GM12864 (cell line): ENCODE results near the gene BBS10.
"Not testable (repeated sequence)": the region's sequence is repeated elsewhere in the genome, so short reads cannot be mapped to it uniquely, and the experiment has no call there.

Source experiments
- DNase-seq: peaks from one replicate; pipeline ENCODE4 v3.0.0-alpha.2; 2011; ENCODE audit warnings: low read depth
- H3K4me3 ChIP-seq: 2 replicates; pipeline ENCODE4 v1.5.1; 2011; ENCODE audit warnings: mild to moderate bottlenecking, low read depth, low read length, control low read depth
- CTCF ChIP-seq: IDR thresholded peaks from 2 replicates; pipeline ENCODE4 v1.5.1; 2011; ENCODE audit warnings: low read depth, mild to moderate bottlenecking, moderate library complexity, low read length, control low read depth, inconsistent platforms; ENCODE audit errors: missing control alignments

Gene BBS10

GRCh38 chr12:76375939-76376338 is 27.7 kb upstream of the BBS10 start:
- TF ChIP-seq CTCF: no peak
- no peak overlapping the region for H3K4me3 ChIP-seq
- no peak for DNase-seq

- H3K4me3 ChIP-seq: no peak overlapping the region
- no peak for DNase-seq
- no peak for TF ChIP-seq CTCF
Observed at GRCh38 chr12:76375470-76375869, 27.3 kb upstream of the BBS10 start.

DNA sequence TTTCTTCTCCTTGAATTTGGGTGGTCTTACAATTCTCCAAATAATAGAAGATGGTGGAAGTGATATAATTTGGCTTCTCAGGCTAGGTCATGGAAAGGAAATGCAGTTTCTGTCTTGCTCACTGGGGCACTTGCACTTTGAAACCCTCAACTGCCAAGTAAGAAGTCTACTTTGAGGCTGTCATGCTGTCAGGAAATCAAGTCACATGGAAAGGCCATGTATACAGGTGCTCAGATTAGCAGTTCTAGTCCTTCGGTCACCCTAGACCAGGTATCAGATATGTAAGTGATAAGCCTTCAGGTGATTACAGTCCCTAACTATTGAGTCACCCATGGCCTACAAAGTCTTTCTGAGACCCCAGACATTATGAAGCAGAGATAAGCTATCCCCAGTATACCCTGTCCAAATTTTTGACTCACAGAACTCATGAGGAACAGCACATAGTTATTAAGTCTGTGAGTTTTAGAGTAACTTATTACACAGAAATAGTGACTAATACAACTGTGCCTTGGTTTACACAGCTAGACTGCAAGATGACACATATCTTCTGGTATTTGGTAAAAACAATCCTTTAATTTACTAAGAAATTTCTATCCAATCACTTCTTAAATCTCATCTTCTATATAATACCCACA is 26.3 kb upstream of the BBS10 start:
- no peak for TF ChIP-seq CTCF
- no peak overlapping the region for H3K4me3 ChIP-seq
- DNase-seq: no peak

- DNase-seq: no peak
- H3K4me3 ChIP-seq: no peak overlapping the region
- TF ChIP-seq CTCF: no peak
Observed at GRCh38 chr12:76368230-76368629, 20.0 kb upstream of the BBS10 start.

- no peak for DNase-seq
- no peak for TF ChIP-seq CTCF
- no peak overlapping the region for H3K4me3 ChIP-seq
Observed at GRCh38 chr12:76366163-76366562, 17.9 kb upstream of the BBS10 start.

- DNase-seq: not testable (repeated sequence)
Observed at GRCh38 chr12:76364131-76364530, 15.9 kb upstream of the BBS10 start.

GRCh38 chr12:76360316-76360715 is 12.1 kb upstream of the BBS10 start:
- DNase-seq: no peak
- no peak for TF ChIP-seq CTCF

More at GRCh38 chr12:76364131-76364530, 15.9 kb upstream of the BBS10 start:
- not testable (repeated sequence) for H3K4me3 ChIP-seq

More at GRCh38 chr12:76360316-76360715, 12.1 kb upstream of the BBS10 start:
- H3K4me3 ChIP-seq: no peak overlapping the region
